GM19328 (cell line): Measurements from ENCODE around the gene ADCY9.
"Not testable (repeated sequence)": the region's sequence is repeated elsewhere in the genome, so short reads cannot be mapped to it uniquely, and the experiment has no call there.

Source experiments
- ATAC-seq: cut with Tn5 transposase; IDR thresholded peaks from one replicate; pipeline ENCODE4 v1.9.1; 2021; ENCODE audit warnings: mild to moderate bottlenecking, moderate library complexity; ENCODE audit not compliant: unreplicated experiment

The ADCY9 gene

GRCh38 chr16:4071686-4072561, 44.3 kb downstream of the ADCY9 start:
- ATAC-seq, result no peak

GRCh38 chr16:4070936-4071335, 45.3 kb downstream of the ADCY9 start:
- ATAC-seq, result no peak

- ATAC-seq, result no peak
Observed at GRCh38 chr16:4067262-4068001, 48.8 kb downstream of the ADCY9 start.

- no peak for ATAC-seq
Observed at GRCh38 chr16:4064950-4065352, 51.3 kb downstream of the ADCY9 start.

- ATAC-seq, result no peak
Observed at GRCh38 chr16:4062212-4062802, 53.9 kb downstream of the ADCY9 start.

- ATAC-seq, result no peak
Observed at GRCh38 chr16:4060823-4061222, 55.4 kb downstream of the ADCY9 start.

GRCh38 chr16:4060009-4060408, 56.2 kb downstream of the ADCY9 start:
- no peak for ATAC-seq

- ATAC-seq, result no peak
Observed at GRCh38 chr16:4058386-4058785, 57.9 kb downstream of the ADCY9 start.

GRCh38 chr16:4057439-4057877, 58.8 kb downstream of the ADCY9 start:
- no peak for ATAC-seq

- ATAC-seq, result no peak
Observed at GRCh38 chr16:4056161-4057105, 59.8 kb downstream of the ADCY9 start.

- ATAC-seq, result no peak
Observed at GRCh38 chr16:4055748-4056147, 60.5 kb downstream of the ADCY9 start.

GRCh38 chr16:4053301-4053845, 62.9 kb downstream of the ADCY9 start:
- no peak for ATAC-seq

- ATAC-seq, result no peak
Observed at GRCh38 chr16:4052801-4053293, 63.4 kb downstream of the ADCY9 start.

- ATAC-seq, result no peak
Observed at GRCh38 chr16:4052096-4052495, 64.1 kb downstream of the ADCY9 start.

- ATAC-seq, result no peak
Observed at GRCh38 chr16:4051591-4051990, 64.7 kb downstream of the ADCY9 start.

- no peak for ATAC-seq
Observed at GRCh38 chr16:4049031-4049430, 67.2 kb downstream of the ADCY9 start.

GRCh38 chr16:4048481-4048880, 67.8 kb downstream of the ADCY9 start:
- no peak for ATAC-seq

GRCh38 chr16:4046221-4046620, 70.0 kb downstream of the ADCY9 start:
- ATAC-seq, result no peak

- not testable (repeated sequence) for ATAC-seq
Observed at GRCh38 chr16:4045561-4045960, 70.7 kb downstream of the ADCY9 start.

- ATAC-seq, result no peak
Observed at GRCh38 chr16:4042581-4042980, 73.7 kb downstream of the ADCY9 start.
